ENCODE data around the gene C1orf53.
A peak's percentile ranks its signal among the peaks of the same experiment; 100 is the strongest.
"Not testable (repeated sequence)": the region's sequence is repeated elsewhere in the genome, so short reads cannot be mapped to it uniquely, and the experiment has no call there.

C1orf53 gene

DNA sequence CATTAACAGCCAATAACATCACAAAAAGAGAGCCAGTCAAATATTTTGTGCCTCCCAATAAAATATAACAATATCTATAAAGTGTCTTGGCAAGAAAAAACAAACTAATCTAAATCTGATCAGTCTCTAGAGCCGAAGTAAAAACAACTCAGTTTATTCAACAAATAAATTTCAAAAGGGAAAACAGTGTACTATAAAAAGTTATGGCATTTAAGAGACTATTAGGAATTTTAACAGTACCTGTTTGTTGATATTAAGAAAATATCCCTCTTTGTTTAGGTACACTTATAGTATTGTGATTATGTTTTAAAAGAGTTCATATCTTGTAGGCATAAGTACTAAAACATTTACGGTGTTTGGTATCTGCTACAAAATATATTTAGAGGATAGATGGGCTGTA lies 36.6 kb upstream of the C1orf53 start:
- H3K27me3 Mint-ChIP-seq (ENCODE audit: low read depth, poor library complexity): peaks cover 7% of the 10 kb centered on the region
- no peaks in the 10 kb centered on the region for H3K4me1 Mint-ChIP-seq
- TF ChIP-seq, protein P1, sequence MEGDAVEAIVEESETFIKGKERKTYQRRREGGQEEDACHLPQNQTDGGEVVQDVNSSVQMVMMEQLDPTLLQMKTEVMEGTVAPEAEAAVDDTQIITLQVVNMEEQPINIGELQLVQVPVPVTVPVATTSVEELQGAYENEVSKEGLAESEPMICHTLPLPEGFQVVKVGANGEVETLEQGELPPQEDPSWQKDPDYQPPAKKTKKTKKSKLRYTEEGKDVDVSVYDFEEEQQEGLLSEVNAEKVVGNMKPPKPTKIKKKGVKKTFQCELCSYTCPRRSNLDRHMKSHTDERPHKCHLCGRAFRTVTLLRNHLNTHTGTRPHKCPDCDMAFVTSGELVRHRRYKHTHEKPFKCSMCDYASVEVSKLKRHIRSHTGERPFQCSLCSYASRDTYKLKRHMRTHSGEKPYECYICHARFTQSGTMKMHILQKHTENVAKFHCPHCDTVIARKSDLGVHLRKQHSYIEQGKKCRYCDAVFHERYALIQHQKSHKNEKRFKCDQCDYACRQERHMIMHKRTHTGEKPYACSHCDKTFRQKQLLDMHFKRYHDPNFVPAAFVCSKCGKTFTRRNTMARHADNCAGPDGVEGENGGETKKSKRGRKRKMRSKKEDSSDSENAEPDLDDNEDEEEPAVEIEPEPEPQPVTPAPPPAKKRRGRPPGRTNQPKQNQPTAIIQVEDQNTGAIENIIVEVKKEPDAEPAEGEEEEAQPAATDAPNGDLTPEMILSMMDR (IDR thresholded peaks at IDR 0.05): no peak
- no peak overlapping the region for H3K4me3 Mint-ChIP-seq
- no peak for DNase-seq
- H3K27ac Mint-ChIP-seq: no peak overlapping the region
- H3K36me3 Mint-ChIP-seq (ENCODE audit: low read depth): no peaks in the 10 kb centered on the region
- no peaks in the 10 kb centered on the region for H3K9me3 Mint-ChIP-seq

DNA sequence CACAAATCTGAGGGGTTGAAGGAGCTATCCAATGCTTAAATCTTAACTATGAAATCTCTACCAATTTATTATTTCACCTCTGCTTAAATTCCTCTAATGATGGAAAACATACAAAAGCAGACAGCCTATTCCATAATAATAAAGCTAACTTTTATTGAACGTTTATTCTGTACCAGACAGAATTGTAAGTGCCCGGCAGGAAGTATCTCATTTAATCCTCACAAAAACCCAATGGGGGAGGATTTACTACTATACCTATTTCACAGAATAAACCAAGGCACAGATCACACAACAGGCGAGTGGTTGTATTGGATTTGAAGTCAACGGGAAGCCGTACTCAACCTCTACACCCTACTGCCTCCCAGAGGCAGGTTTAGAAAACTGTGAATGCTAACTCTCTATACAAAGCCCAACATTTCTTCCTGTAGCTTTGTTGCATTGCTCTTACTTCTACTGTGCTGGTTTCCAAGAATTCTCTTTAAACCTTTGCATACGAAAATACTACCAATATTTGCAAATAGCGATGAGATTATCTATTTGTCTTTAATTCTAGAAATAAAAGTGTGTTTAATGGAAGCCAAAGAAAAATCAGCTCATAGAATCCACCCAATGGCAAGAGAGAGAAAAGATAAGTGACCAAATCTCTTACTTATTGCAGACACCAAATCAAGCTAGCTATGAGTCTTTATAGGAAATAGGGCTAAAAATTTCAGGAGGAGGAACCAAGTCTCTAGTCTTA lies 33.5 kb upstream of the C1orf53 start:
- no peak overlapping the region for H3K4me3 Mint-ChIP-seq
- H3K9me3 Mint-ChIP-seq: peaks cover 3% of the 10 kb centered on the region
- TF ChIP-seq, protein P1 (IDR thresholded peaks at IDR 0.05): peak; percentile 49
- peak; percentile 20 for DNase-seq
- no peaks in the 10 kb centered on the region for H3K4me1 Mint-ChIP-seq
- no peaks in the 10 kb centered on the region for H3K36me3 Mint-ChIP-seq (ENCODE audit: low read depth)
- H3K27ac Mint-ChIP-seq: no peak overlapping the region
- H3K27me3 Mint-ChIP-seq (ENCODE audit: low read depth, poor library complexity): peaks cover 7% of the 10 kb centered on the region

DNA sequence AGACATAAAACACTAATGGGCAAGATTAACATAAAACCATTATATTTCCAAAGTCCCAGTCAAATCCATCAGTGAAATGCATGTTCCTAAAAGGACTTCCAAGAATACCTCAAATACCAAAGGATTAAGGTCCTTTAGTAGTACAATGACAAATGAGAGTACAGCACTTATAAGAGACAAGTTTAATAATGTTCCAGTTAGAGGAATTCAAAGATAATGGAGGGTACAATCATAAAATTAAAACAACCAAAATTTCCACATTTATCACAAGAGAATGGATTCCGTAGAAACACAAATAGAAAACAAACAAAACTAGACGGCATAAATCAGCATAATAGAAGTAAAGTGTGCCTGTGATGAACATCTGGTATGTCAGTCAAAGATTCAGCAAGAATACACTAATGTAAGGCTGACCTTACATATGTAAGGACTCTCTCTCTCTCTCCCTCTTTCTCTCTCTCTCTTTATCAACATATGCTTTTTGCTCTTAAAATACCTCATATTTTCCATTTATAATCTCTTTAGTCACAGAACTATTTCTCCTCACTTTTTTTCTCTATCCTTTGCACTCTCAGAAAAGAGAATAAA lies 32.8 kb upstream of the C1orf53 start:
- Mint-ChIP-seq H3K9me3 (peaks cover 3% of the 10 kb centered on the region), H3K27ac (no peak overlapping the region)
- TF ChIP-seq, protein P1 (IDR thresholded peaks at IDR 0.05): no peak

DNA sequence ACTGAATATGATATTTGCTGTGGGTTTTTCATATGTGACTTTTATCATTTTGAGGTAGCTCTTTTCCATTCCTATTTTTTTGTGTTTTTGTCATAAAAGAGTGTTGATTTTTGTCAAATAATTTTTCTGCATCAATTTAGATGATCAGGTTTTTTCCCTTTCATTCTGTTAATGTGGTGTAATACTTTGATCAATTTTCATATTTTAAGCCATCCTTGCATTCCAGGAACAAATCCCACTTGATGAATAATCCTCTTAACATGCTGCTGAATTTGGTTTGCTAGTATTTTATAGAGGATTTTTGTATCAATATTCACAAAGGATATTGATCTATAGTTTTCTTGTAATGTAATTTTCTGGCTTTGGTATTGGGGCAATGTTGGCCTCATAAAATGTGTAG lies 25.5 kb upstream of the C1orf53 start:
- Mint-ChIP-seq H3K27ac (no peak overlapping the region), H3K4me3 (no peak overlapping the region), H3K9me3 (peaks cover 26% of the 10 kb centered on the region), H3K4me1 (no peaks in the 10 kb centered on the region), H3K27me3 (ENCODE audit: low read depth, poor library complexity) (peaks cover 6% of the 10 kb centered on the region), H3K36me3 (ENCODE audit: low read depth) (no peaks in the 10 kb centered on the region)
- DNase-seq: no peak
- TF ChIP-seq, protein P1 (IDR thresholded peaks at IDR 0.05): no peak

More for the DNA sequence above, 32.8 kb upstream of the C1orf53 start:
- Mint-ChIP-seq H3K27me3 (ENCODE audit: low read depth, poor library complexity) (peaks cover 7% of the 10 kb centered on the region), H3K4me1 (no peaks in the 10 kb centered on the region), H3K36me3 (ENCODE audit: low read depth) (no peaks in the 10 kb centered on the region), H3K4me3 (no peak overlapping the region)
- DNase-seq: no peak

DNA sequence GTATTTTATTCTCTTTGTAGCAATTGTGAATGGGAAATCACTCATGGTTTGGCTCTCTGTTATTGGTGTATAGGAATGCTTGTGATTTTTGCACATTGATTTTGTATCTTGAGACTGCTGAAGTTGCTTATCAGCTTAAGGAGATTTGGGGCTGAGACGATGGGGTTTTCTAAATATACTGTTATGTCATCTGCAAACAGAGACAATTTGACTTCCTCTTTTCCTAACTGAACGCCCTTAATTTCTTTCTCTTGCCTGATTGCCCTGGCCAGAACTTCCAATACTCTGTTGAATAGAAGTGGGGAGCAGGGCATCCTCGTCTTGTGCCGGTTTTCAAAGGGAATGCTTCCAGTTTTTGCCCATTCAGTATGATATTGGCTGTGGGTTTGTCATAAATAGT lies 22.0 kb upstream of the C1orf53 start:
- not testable (repeated sequence) for H3K4me3 Mint-ChIP-seq; H3K4me1 Mint-ChIP-seq; H3K27me3 Mint-ChIP-seq (ENCODE audit: low read depth, poor library complexity); H3K27ac Mint-ChIP-seq; DNase-seq; H3K36me3 Mint-ChIP-seq (ENCODE audit: low read depth)
- H3K9me3 Mint-ChIP-seq: peaks cover 26% of the 10 kb centered on the region

DNA sequence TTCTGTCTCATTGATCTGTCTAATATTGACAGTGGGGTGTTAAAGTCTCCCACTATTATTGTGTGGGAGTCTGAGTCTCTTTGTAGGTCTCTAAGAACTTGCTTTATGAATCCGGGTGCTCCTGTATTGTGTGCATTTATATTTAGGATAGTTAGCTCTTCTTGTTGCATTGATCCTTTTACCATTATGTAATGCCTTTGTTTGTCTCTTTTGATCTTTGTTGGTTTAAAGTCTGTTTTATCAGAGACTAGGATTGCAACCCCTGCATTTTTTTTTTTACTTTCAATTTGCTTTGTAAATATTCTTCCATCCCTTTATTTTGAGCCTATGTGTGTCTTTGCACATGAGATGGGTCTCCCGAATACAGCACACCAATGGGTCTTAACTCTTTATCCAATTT lies 20.2 kb upstream of the C1orf53 start:
- DNase-seq; H3K27ac Mint-ChIP-seq; H3K27me3 Mint-ChIP-seq (ENCODE audit: low read depth, poor library complexity); H3K36me3 Mint-ChIP-seq (ENCODE audit: low read depth); H3K4me1 Mint-ChIP-seq; H3K4me3 Mint-ChIP-seq: not testable (repeated sequence)
- peaks cover 12% of the 10 kb centered on the region for H3K9me3 Mint-ChIP-seq

DNA sequence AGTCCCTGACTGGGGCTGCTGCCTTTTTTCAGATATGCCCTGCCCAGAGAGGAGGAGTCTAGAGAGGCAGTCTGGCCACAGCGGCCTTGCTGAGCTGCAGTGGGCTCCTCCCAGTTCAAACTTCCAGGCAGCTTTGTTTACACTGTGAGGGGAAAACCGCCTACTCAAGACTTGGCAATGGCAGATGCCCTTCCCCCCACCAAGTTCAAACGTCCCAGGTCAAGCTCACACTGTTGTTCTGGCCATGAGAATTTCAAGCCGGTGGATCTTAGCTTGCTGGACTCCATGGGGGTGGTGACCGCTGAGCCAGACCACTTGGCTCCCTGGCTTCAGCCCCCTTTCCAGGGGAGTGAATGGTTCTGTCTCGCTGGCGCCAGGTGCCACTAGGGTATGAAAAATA lies 18.3 kb upstream of the C1orf53 start:
- no peaks in the 10 kb centered on the region for H3K4me1 Mint-ChIP-seq
- H3K27me3 Mint-ChIP-seq (ENCODE audit: low read depth, poor library complexity): peaks cover 6% of the 10 kb centered on the region
- TF ChIP-seq, protein P1 (IDR thresholded peaks at IDR 0.05): no peak
- H3K9me3 Mint-ChIP-seq: no peaks in the 10 kb centered on the region
- no peak overlapping the region for H3K27ac Mint-ChIP-seq
- no peak for DNase-seq
- H3K4me3 Mint-ChIP-seq: no peak overlapping the region
- no peaks in the 10 kb centered on the region for H3K36me3 Mint-ChIP-seq (ENCODE audit: low read depth)

Data from nephron progenitor cell (in vitro differentiated cells).